Measurements from ENCODE around the gene LMAN1L.
A peak's percentile ranks its signal among the peaks of the same experiment; 100 is the strongest.

LMAN1L gene

GRCh38 chr15:74812533-74812932, at the start of gene LMAN1L:
LMAN1L (plus strand) TSS chr15:74812835; CDS start chr15:74812855, 20 bp downstream.
- DNase-seq (ENCODE audit: low read depth in 2 of 3, low spot score in 2 of 3): no peak

- no peak for DNase-seq (ENCODE audit: low read depth in 2 of 3, low spot score in 2 of 3)
These were observed 49.2 kb upstream of the LMAN1L start for GRCh38 chr15:74763416-74763815.

- no peak for DNase-seq (ENCODE audit: low read depth in 2 of 3, low spot score in 2 of 3)
These were observed 45.2 kb upstream of the LMAN1L start for GRCh38 chr15:74767167-74768098.

- no peak for DNase-seq (ENCODE audit: low read depth in 2 of 3, low spot score in 2 of 3)
These were observed 44.4 kb upstream of the LMAN1L start for GRCh38 chr15:74768099-74768770.

- no peak for DNase-seq (ENCODE audit: low read depth in 2 of 3, low spot score in 2 of 3)
These were observed 43.8 kb upstream of the LMAN1L start for GRCh38 chr15:74768771-74769342.

GRCh38 chr15:74769463-74770025, 43.1 kb upstream of the LMAN1L start:
- DNase-seq (ENCODE audit: low read depth in 2 of 3, low spot score in 2 of 3): no peak

GRCh38 chr15:74770211-74770903, 42.3 kb upstream of the LMAN1L start:
- no peak for DNase-seq (ENCODE audit: low read depth in 2 of 3, low spot score in 2 of 3)

GRCh38 chr15:74773329-74773728, 39.3 kb upstream of the LMAN1L start:
- no peak for DNase-seq (ENCODE audit: low read depth in 2 of 3, low spot score in 2 of 3)

- DNase-seq (ENCODE audit: low read depth in 2 of 3, low spot score in 2 of 3): no peak
These were observed 38.8 kb upstream of the LMAN1L start for GRCh38 chr15:74773731-74774252.

GRCh38 chr15:74775132-74775562, 37.5 kb upstream of the LMAN1L start:
- no peak for DNase-seq (ENCODE audit: low read depth in 2 of 3, low spot score in 2 of 3)

- DNase-seq (ENCODE audit: low read depth in 2 of 3, low spot score in 2 of 3): no peak
These were observed 36.7 kb upstream of the LMAN1L start for GRCh38 chr15:74775894-74776293.

GRCh38 chr15:74776821-74777768, 35.5 kb upstream of the LMAN1L start:
- DNase-seq (ENCODE audit: low read depth in 2 of 3, low spot score in 2 of 3): no peak

GRCh38 chr15:74777769-74778598, 34.7 kb upstream of the LMAN1L start:
- DNase-seq (ENCODE audit: low read depth in 2 of 3, low spot score in 2 of 3): no peak

GRCh38 chr15:74778599-74778970, 34.0 kb upstream of the LMAN1L start:
- no peak for DNase-seq (ENCODE audit: low read depth in 2 of 3, low spot score in 2 of 3)

GRCh38 chr15:74779162-74779648, 33.4 kb upstream of the LMAN1L start:
- no peak for DNase-seq (ENCODE audit: low read depth in 2 of 3, low spot score in 2 of 3)

- no peak for DNase-seq (ENCODE audit: low read depth in 2 of 3, low spot score in 2 of 3)
These were observed 31.9 kb upstream of the LMAN1L start for GRCh38 chr15:74780523-74781430.

GRCh38 chr15:74781431-74782258, 31.0 kb upstream of the LMAN1L start, which contains the start of gene CSK:
CSK (plus strand) TSS chr15:74782080; CDS start chr15:74798298, 16,218 bp downstream.
- peak in 1 of 3 experiments; percentile 67 for DNase-seq (ENCODE audit: low read depth in 2 of 3, low spot score in 2 of 3)

Measured in activated CD8-positive, alpha-beta memory T cell treated with anti-CD3 and anti-CD28 coated beads for 48 hours (primary cell).